Measurements from ENCODE around the gene S1PR3. TPM values are rescaled to one million over a fixed set of nuclear protein-coding genes. Genes with fewer than 3 reads are reported as not detected.

S1PR3 gene
- total RNA-seq, 1 donor from 2014 or later, result 2.9 TPM

DNA sequence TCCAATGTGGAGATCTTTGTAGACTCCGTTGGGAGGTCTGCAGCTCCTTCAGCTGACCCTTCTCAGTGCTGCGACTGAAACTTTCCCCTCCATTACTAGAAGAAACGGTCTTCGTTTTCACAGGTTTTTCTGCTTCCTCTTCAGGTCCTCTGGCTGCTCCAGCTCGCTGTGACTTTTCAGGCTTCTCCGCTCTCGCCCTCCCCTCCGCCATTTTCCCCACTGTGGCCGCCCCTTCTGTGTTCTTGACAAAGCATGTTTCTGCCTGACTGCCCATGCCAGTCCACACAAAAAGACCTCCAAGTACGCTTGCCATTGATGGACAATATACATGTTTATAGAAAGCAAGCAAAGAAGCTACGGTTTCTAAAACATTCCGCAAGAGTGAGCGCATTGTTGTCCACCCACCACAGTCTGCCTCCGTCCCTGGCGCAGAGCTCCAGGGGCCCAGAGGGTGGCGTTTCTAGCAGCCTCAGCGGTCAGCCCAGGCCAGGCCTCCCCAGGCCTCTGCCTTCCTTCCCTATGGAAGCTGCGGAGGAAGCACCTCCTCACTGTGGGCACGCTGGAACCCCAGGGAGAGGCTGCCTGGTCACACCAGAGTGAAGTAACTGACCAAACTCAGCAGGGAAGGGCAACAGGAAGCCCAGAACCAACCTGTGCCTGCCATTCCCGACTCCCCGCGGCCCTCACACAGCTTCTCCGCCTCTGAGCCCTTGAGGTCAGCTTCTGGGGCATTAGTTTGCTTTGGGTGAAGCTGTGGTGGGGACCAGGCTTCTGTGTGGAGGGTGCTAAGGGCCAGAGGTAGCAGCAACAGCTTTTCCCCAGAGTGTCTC lies 19.9 kb upstream of the S1PR3 start:
- DNase-seq, result no peak
- no peak overlapping the region for H3K27ac Mint-ChIP-seq (ENCODE audit: unreplicated experiment)
- H3K4me1 Mint-ChIP-seq (ENCODE audit: low read depth, unreplicated experiment), result no peaks in the 10 kb centered on the region
- peaks cover 1% of the 10 kb centered on the region for H3K9me3 Mint-ChIP-seq (ENCODE audit: unreplicated experiment)
- H3K4me3 Mint-ChIP-seq (ENCODE audit: unreplicated experiment), result no peak overlapping the region
- peaks cover 4% of the 10 kb centered on the region for H3K36me3 Mint-ChIP-seq (ENCODE audit: unreplicated experiment)
- H3K27me3 Mint-ChIP-seq (ENCODE audit: unreplicated experiment), result peaks cover 4% of the 10 kb centered on the region
- TF ChIP-seq, protein P1, sequence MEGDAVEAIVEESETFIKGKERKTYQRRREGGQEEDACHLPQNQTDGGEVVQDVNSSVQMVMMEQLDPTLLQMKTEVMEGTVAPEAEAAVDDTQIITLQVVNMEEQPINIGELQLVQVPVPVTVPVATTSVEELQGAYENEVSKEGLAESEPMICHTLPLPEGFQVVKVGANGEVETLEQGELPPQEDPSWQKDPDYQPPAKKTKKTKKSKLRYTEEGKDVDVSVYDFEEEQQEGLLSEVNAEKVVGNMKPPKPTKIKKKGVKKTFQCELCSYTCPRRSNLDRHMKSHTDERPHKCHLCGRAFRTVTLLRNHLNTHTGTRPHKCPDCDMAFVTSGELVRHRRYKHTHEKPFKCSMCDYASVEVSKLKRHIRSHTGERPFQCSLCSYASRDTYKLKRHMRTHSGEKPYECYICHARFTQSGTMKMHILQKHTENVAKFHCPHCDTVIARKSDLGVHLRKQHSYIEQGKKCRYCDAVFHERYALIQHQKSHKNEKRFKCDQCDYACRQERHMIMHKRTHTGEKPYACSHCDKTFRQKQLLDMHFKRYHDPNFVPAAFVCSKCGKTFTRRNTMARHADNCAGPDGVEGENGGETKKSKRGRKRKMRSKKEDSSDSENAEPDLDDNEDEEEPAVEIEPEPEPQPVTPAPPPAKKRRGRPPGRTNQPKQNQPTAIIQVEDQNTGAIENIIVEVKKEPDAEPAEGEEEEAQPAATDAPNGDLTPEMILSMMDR (IDR thresholded peaks at IDR 0.05; ENCODE audit: partially characterized antibody, unreplicated experiment), result no peak

DNA sequence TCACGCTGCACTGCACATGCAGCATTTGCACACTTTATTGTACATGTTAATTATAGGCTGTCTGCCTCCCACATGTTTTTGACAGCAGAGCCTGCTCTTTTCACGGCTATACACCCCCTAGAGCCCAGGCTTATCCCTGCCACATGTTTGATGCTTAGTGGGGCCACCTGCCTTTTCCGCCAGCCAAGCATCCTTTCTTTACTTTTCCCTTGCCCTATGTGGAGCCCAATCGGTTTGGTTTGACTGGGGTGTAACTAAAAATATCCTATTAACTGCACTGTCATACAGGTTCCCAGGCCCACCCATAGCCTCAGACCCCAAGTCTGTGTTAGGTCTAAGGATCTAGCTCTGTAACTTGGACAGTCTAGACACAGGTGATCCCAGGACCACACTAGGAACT lies 18.9 kb upstream of the S1PR3 start:
- peaks cover 4% of the 10 kb centered on the region for H3K27me3 Mint-ChIP-seq (ENCODE audit: unreplicated experiment)
- no peak overlapping the region for H3K4me3 Mint-ChIP-seq (ENCODE audit: unreplicated experiment)
- no peak for DNase-seq
- H3K4me1 Mint-ChIP-seq (ENCODE audit: low read depth, unreplicated experiment), result no peaks in the 10 kb centered on the region
- peaks cover 1% of the 10 kb centered on the region for H3K9me3 Mint-ChIP-seq (ENCODE audit: unreplicated experiment)
- TF ChIP-seq, protein P1 (IDR thresholded peaks at IDR 0.05; ENCODE audit: partially characterized antibody, unreplicated experiment), result no peak
- peaks cover 4% of the 10 kb centered on the region for H3K36me3 Mint-ChIP-seq (ENCODE audit: unreplicated experiment)
- no peak overlapping the region for H3K27ac Mint-ChIP-seq (ENCODE audit: unreplicated experiment)

DNA sequence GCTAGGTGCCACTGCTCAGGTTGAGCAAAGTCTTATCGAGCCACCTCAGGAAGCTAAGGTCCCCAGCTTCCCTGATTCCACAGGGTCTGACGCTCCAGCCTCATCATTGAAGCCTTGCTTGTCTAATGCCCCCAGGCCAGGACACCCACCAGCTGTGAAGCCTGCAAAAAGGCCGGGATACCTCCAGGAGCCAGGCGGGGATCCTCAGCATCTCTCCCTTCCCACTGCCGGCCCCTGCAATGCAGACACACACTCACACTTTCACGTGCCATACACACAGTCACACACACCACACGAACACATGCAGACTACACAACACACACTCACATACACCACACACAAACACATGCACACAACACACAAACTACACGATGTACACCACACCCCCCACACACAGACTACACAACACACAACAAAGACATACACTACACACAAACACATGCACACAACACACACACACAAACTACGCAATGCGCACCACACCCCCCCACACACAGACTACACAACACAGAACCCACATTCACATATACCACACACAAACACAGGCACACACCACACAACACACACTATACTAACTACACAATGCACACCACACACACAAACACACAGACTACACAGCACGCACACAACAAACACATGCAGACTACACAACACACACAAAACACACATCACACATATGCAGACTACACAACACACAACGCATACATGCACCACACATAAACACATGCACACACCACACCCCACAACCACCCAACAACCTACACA lies 17.8 kb upstream of the S1PR3 start:
- Mint-ChIP-seq H3K4me1 (ENCODE audit: low read depth, unreplicated experiment) (no peaks in the 10 kb centered on the region), H3K27me3 (ENCODE audit: unreplicated experiment) (peaks cover 4% of the 10 kb centered on the region), H3K36me3 (ENCODE audit: unreplicated experiment) (peaks cover 4% of the 10 kb centered on the region), H3K4me3 (ENCODE audit: unreplicated experiment) (no peak overlapping the region), H3K27ac (ENCODE audit: unreplicated experiment) (no peak overlapping the region), H3K9me3 (ENCODE audit: unreplicated experiment) (peaks cover 1% of the 10 kb centered on the region)
- DNase-seq, result peak; percentile 43
- TF ChIP-seq, protein P1 (IDR thresholded peaks at IDR 0.05; ENCODE audit: partially characterized antibody, unreplicated experiment), result no peak

DNA sequence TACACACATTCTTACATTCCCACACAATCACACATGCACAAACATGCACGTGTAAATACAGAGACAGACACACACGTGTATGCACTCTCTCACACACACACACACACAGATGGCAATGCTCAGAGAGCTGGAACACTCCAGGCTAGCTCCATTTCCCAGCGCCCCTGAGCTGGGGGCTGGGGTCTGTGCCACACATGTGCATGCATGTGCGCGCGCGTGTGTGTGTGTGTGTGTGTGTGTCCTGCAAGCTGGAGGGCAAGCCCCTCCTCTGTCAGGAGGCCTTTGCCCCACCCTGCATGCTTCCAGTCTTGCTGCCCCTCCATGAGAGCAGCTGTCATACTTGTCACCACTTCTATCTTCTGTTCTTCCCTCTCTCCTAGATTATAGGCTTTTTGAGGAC lies 16.6 kb upstream of the S1PR3 start:
- TF ChIP-seq, protein P1 (IDR thresholded peaks at IDR 0.05; ENCODE audit: partially characterized antibody, unreplicated experiment), result no peak
- H3K4me3 Mint-ChIP-seq (ENCODE audit: unreplicated experiment), result no peak overlapping the region
- DNase-seq, result no peak
- H3K36me3 Mint-ChIP-seq (ENCODE audit: unreplicated experiment), result peaks cover 6% of the 10 kb centered on the region
- peaks cover 1% of the 10 kb centered on the region for H3K27me3 Mint-ChIP-seq (ENCODE audit: unreplicated experiment)
- H3K4me1 Mint-ChIP-seq (ENCODE audit: low read depth, unreplicated experiment), result no peaks in the 10 kb centered on the region
- H3K9me3 Mint-ChIP-seq (ENCODE audit: unreplicated experiment), result peaks cover 1% of the 10 kb centered on the region
- no peak overlapping the region for H3K27ac Mint-ChIP-seq (ENCODE audit: unreplicated experiment)
